Neural progenitor cell (in vitro differentiated cells): Measurements from ENCODE around the gene HSP90B1. TPM values are rescaled to one million over a fixed set of nuclear protein-coding genes. Genes with fewer than 3 reads are reported as not detected.

Source experiments
- DNase-seq: peaks from one replicate; pipeline ENCODE4 v3.0.0-alpha.2; 2016; ENCODE audit warnings: low spot score
- H2AFZ ChIP-seq: fragments of 200-600 bp; sonication (generic); replicated peaks from 2 replicates; pipeline ENCODE4 v1.6.1; 2016; ENCODE audit warnings: antibody characterized with exemption
- H3F3A ChIP-seq: fragments of 200-600 bp; sonication (generic); 2 replicates; pipeline ENCODE4 v1.6.1; 2016; ENCODE audit warnings: antibody characterized with exemption, low read depth
- H3K27ac ChIP-seq: fragments of 200-600 bp; sonication (generic); 2 replicates; pipeline ENCODE4 v1.5.1; 2016; ENCODE audit warnings: mild to moderate bottlenecking
- H3K27me3 ChIP-seq: fragments of 200-600 bp; sonication (generic); 2 replicates; pipeline ENCODE4 v1.6.1; 2016; ENCODE audit warnings: mild to moderate bottlenecking, moderate library complexity
- H3K36me3 ChIP-seq: fragments of 200-600 bp; sonication (generic); 2 replicates; pipeline ENCODE4 v1.5.1; 2016
- H3K4me1 ChIP-seq: fragments of 200-600 bp; sonication (generic); 2 replicates; pipeline ENCODE4 v1.6.1; 2016; ENCODE audit warnings: mixed run types
- H3K4me2 ChIP-seq: fragments of 200-600 bp; sonication (generic); 2 replicates; pipeline ENCODE4 v1.6.1; 2016
- H3K4me3 ChIP-seq: fragments of 200-600 bp; sonication (generic); 2 replicates; pipeline ENCODE4 v1.5.1; 2016
- H3K79me2 ChIP-seq: fragments of 200-600 bp; sonication (generic); 2 replicates; pipeline ENCODE4 v1.6.1; 2016; ENCODE audit warnings: low read depth
- H3K9ac ChIP-seq: fragments of 200-600 bp; sonication (generic); 2 replicates; pipeline ENCODE4 v1.6.1; 2016
- H3K9me3 ChIP-seq: fragments of 200-600 bp; sonication (generic); 2 replicates; pipeline ENCODE4 v1.5.1; 2016; ENCODE audit warnings: low read depth
- H4K20me1 ChIP-seq: fragments of 200-600 bp; sonication (generic); 2 replicates; pipeline ENCODE4 v1.6.1; 2016; ENCODE audit warnings: low read depth
- H3K27ac Mint-ChIP-seq: 3 replicates; pipeline ENCODE4 v1.8.0; 2021; ENCODE audit warnings: mixed read lengths
- H3K27me3 Mint-ChIP-seq: 2 replicates; pipeline ENCODE4 v1.8.0; 2022; ENCODE audit warnings: low read depth, mild to moderate bottlenecking, inconsistent platforms, moderate library complexity, mixed read lengths; ENCODE audit not compliant: insufficient read depth
- H3K36me3 Mint-ChIP-seq: 3 replicates; pipeline ENCODE4 v1.8.0; 2021; ENCODE audit warnings: mixed read lengths
- H3K4me1 Mint-ChIP-seq: 3 replicates; pipeline ENCODE4 v1.8.0; 2021; ENCODE audit warnings: mixed read lengths
- H3K4me3 Mint-ChIP-seq: 3 replicates; pipeline ENCODE4 v1.8.0; 2021; ENCODE audit warnings: mild to moderate bottlenecking, moderate library complexity, mixed read lengths
- H3K9me3 Mint-ChIP-seq: 3 replicates; pipeline ENCODE4 v1.8.0; 2020; ENCODE audit warnings: mixed read lengths
- EZH2 ChIP-seq: fragments of 200-600 bp; sonication (generic); IDR thresholded peaks from 2 replicates; pipeline ENCODE4 v1.6.1; 2017; ENCODE audit warnings: antibody characterized with exemption, mild to moderate bottlenecking, moderate library complexity
- EZH2phosphoT487 ChIP-seq: fragments of 200-600 bp; sonication (generic); IDR thresholded peaks from 2 replicates; pipeline ENCODE4 v1.6.1; 2017; ENCODE audit warnings: antibody characterized with exemption
- total RNA-seq: library from RNA; depleted of rRNA; stranded (reverse); fragments of >200 nt; gene quantifications from 2 replicates; pipeline ENCODE4 v1.2.3, GENCODE V29; 2015; ENCODE audit warnings: low replicate concordance
- TF ChIP-seq, protein P1 (sequence below): fragments of 200-600 bp; sonication (generic); IDR thresholded peaks from 2 replicates; pipeline ENCODE4 v1.5.1; 2017; ENCODE audit warnings: antibody characterized with exemption, mild to moderate bottlenecking

The HSP90B1 gene
- total RNA-seq, 1 donor from 2014 or later: 588 TPM

GRCh38 chr12:103924761-103925641 is 5.2 kb upstream of the HSP90B1 start:
- H3K4me1 Mint-ChIP-seq: peaks cover 16% of the 10 kb centered on the region
- no peak overlapping the region for H3K4me3 ChIP-seq
- peaks cover 2% of the 10 kb centered on the region for H3K27me3 Mint-ChIP-seq
- H3K9me3 ChIP-seq: no peaks in the 10 kb centered on the region
- H3K4me3 Mint-ChIP-seq: no peak overlapping the region
- peaks cover 6% of the 10 kb centered on the region for H3K79me2 ChIP-seq
- H2AFZ ChIP-seq: no peak overlapping the region
- no peak overlapping the region for H3K27ac ChIP-seq
- H3F3A ChIP-seq: peaks cover 12% of the 10 kb centered on the region
- H3K27me3 ChIP-seq: no peaks in the 10 kb centered on the region
- no peak overlapping the region for H3K4me2 ChIP-seq
- H3K4me1 ChIP-seq: peaks cover 5% of the 10 kb centered on the region
- no peaks in the 10 kb centered on the region for H3K9me3 Mint-ChIP-seq
- H3K36me3 ChIP-seq: no peaks in the 10 kb centered on the region
- H3K27ac Mint-ChIP-seq: no peak overlapping the region
- no peaks in the 10 kb centered on the region for H4K20me1 ChIP-seq
- peaks cover 5% of the 10 kb centered on the region for H3K36me3 Mint-ChIP-seq
- H3K9ac ChIP-seq: no peak overlapping the region
- DNase-seq: no peak
- TF ChIP-seq, protein P1, sequence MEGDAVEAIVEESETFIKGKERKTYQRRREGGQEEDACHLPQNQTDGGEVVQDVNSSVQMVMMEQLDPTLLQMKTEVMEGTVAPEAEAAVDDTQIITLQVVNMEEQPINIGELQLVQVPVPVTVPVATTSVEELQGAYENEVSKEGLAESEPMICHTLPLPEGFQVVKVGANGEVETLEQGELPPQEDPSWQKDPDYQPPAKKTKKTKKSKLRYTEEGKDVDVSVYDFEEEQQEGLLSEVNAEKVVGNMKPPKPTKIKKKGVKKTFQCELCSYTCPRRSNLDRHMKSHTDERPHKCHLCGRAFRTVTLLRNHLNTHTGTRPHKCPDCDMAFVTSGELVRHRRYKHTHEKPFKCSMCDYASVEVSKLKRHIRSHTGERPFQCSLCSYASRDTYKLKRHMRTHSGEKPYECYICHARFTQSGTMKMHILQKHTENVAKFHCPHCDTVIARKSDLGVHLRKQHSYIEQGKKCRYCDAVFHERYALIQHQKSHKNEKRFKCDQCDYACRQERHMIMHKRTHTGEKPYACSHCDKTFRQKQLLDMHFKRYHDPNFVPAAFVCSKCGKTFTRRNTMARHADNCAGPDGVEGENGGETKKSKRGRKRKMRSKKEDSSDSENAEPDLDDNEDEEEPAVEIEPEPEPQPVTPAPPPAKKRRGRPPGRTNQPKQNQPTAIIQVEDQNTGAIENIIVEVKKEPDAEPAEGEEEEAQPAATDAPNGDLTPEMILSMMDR: no peak
- TF ChIP-seq EZH2: no peak
- no peak for TF ChIP-seq EZH2phosphoT487

- no peaks in the 10 kb centered on the region for H3K9me3 ChIP-seq
- H3K9me3 Mint-ChIP-seq: no peaks in the 10 kb centered on the region
- peaks cover 13% of the 10 kb centered on the region for H3K36me3 ChIP-seq
- peaks cover 40% of the 10 kb centered on the region for H3K79me2 ChIP-seq
- H3F3A ChIP-seq: peaks cover 17% of the 10 kb centered on the region
- H3K4me3 ChIP-seq: peak overlapping the region; percentile 81
- TF ChIP-seq EZH2 (no peak), EZH2phosphoT487 (no peak)
- TF ChIP-seq, protein P1: no peak
- H3K27ac Mint-ChIP-seq: peak overlapping the region; percentile 99
- no peaks in the 10 kb centered on the region for H3K27me3 ChIP-seq
- peaks cover 27% of the 10 kb centered on the region for H3K4me1 ChIP-seq
- H3K4me1 Mint-ChIP-seq: peaks cover 37% of the 10 kb centered on the region
- H3K27me3 Mint-ChIP-seq: peaks cover 8% of the 10 kb centered on the region
- H3K4me3 Mint-ChIP-seq: peak overlapping the region; percentile 92
- no peak for DNase-seq
- peaks cover 29% of the 10 kb centered on the region for H4K20me1 ChIP-seq
- peak overlapping the region; percentile 96 for H3K4me2 ChIP-seq
- peak overlapping the region; percentile 66 for H3K9ac ChIP-seq
- H3K36me3 Mint-ChIP-seq: peaks cover 22% of the 10 kb centered on the region
- no peak overlapping the region for H3K27ac ChIP-seq
- peak overlapping the region; percentile 100 for H2AFZ ChIP-seq
Observed at GRCh38 chr12:103928682-103929045, 1.5 kb upstream of the HSP90B1 start.

DNA sequence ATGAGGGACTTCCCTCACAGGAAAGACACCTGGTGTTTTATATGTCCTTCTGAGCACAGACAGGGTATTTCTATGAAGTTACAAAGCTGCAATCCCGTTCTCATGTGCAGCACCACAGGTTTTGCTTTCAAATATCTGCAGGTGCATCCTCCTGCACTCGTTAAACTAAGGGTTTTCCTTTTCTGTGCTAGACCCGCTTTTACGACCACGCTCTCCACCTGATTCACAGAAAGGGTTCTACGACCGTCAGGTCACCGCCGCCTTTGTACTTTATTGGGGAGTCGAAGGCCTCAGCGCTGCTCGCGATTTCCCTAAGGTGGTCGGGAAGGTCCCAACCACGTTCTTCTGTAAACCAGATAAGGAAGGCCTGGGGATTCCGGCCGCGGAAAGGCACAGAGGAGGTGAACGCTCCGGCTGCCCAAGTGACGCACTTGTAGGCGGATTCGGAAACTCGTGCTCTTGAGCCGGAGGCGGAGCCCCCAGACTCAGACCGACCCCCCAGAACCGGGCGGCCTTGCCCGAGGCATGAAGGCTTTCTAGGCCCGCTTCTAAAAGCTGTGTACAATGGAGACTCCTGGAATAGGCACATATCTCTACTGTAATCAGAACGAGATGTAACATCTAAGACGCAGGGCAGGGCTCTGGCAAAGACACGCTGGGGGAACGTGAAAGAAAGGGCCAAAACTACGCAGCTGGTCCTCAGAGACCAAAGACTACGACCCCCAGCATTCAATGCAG is 995 bp upstream of the HSP90B1 start:
- no peaks in the 10 kb centered on the region for H3K9me3 ChIP-seq
- TF ChIP-seq EZH2phosphoT487 (no peak), EZH2 (no peak)
- TF ChIP-seq, protein P1: no peak
- H2AFZ ChIP-seq: peak overlapping the region; percentile 100
- H3K27me3 ChIP-seq: no peaks in the 10 kb centered on the region
- H3F3A ChIP-seq: peaks cover 17% of the 10 kb centered on the region
- Mint-ChIP-seq H3K4me3 (peak overlapping the region; percentile 92), H3K27ac (peak overlapping the region; percentile 99), H3K4me1 (peaks cover 40% of the 10 kb centered on the region), H3K9me3 (no peaks in the 10 kb centered on the region), H3K27me3 (peaks cover 8% of the 10 kb centered on the region), H3K36me3 (peaks cover 24% of the 10 kb centered on the region)
- H3K27ac ChIP-seq: peak overlapping the region; percentile 63
- peaks cover 16% of the 10 kb centered on the region for H3K36me3 ChIP-seq
- H3K4me1 ChIP-seq: peaks cover 27% of the 10 kb centered on the region
- H3K9ac ChIP-seq: peak overlapping the region; percentile 66
- H4K20me1 ChIP-seq: peaks cover 35% of the 10 kb centered on the region
- H3K4me2 ChIP-seq: peak overlapping the region; percentile 96
- H3K79me2 ChIP-seq: peaks cover 45% of the 10 kb centered on the region
- H3K4me3 ChIP-seq: peak overlapping the region; percentile 81
- DNase-seq: peak; percentile 93
